ENCODE results near the gene PYGO2.

The PYGO2 gene

GRCh38 chr1:154974808-154975408 is 13.3 kb upstream of the PYGO2 start:
- DNase-seq (ENCODE audit: insufficient read length, low spot score) (peak; percentile 77), FAIRE-seq (peak; percentile 74)
- no peak for TF ChIP-seq CTCF (IDR thresholded peaks at IDR 0.05; ENCODE audit: insufficient read depth, missing control alignments)

GRCh38 chr1:154974102-154974807 is 12.7 kb upstream of the PYGO2 start, which contains the start of gene CKS1B:
CKS1B (plus strand) TSS chr1:154974681; CDS start chr1:154974746, 65 bp downstream.
- FAIRE-seq = peak; percentile 96
- DNase-seq (ENCODE audit: insufficient read length, low spot score) = peak; percentile 96
- TF ChIP-seq CTCF (IDR thresholded peaks at IDR 0.05; ENCODE audit: insufficient read depth, missing control alignments) = no peak

GRCh38 chr1:154973344-154974101 is 11.9 kb upstream of the PYGO2 start:
- FAIRE-seq (no peak), DNase-seq (ENCODE audit: insufficient read length, low spot score) (peak; percentile 82)
- TF ChIP-seq CTCF (IDR thresholded peaks at IDR 0.05; ENCODE audit: insufficient read depth, missing control alignments) = peak; percentile 35

- FAIRE-seq = no peak
- TF ChIP-seq CTCF (IDR thresholded peaks at IDR 0.05; ENCODE audit: insufficient read depth, missing control alignments) = no peak
- no peak for DNase-seq (ENCODE audit: insufficient read length, low spot score)
Measured at GRCh38 chr1:154972517-154973343, 11.1 kb upstream of the PYGO2 start.

GRCh38 chr1:154972213-154972516 is 10.6 kb upstream of the PYGO2 start:
- no peak for FAIRE-seq
- DNase-seq (ENCODE audit: insufficient read length, low spot score) = no peak
- TF ChIP-seq CTCF (IDR thresholded peaks at IDR 0.05; ENCODE audit: insufficient read depth, missing control alignments) = no peak

GRCh38 chr1:154971341-154971998 is 9.9 kb upstream of the PYGO2 start:
- FAIRE-seq (no peak), DNase-seq (ENCODE audit: insufficient read length, low spot score) (no peak)
- TF ChIP-seq CTCF (IDR thresholded peaks at IDR 0.05; ENCODE audit: insufficient read depth, missing control alignments) = no peak
